ENCODE data around the gene PRKAG3. TPM values are rescaled to one million over a fixed set of nuclear protein-coding genes. Genes with fewer than 3 reads are reported as not detected.

Gene PRKAG3
- total RNA-seq (2014; rRNA removed; shearing (Covaris generic)) = not detected in 2 replicates

- DNase-seq (ENCODE audit: low read depth) = no peak
These were observed at the start of gene PRKAG3 for GRCh38 chr2:218831378-218831990. Gene PRKAG3, minus strand, starts transcription at chr2:218831803.

- no peak for DNase-seq (ENCODE audit: low read depth)
These were observed 49.4 kb upstream of the PRKAG3 start for GRCh38 chr2:218880859-218881594.

GRCh38 chr2:218880102-218880858, 48.7 kb upstream of the PRKAG3 start, which contains the start of gene WNT10A:
Gene WNT10A, plus strand, starts transcription at chr2:218880852. Its CDS starts 144 bp downstream, at chr2:218880996.
- no peak for DNase-seq (ENCODE audit: low read depth)

- no peak for DNase-seq (ENCODE audit: low read depth)
These were observed 48.1 kb upstream of the PRKAG3 start for GRCh38 chr2:218879776-218880101.

GRCh38 chr2:218878926-218879761, 47.5 kb upstream of the PRKAG3 start:
- DNase-seq (ENCODE audit: low read depth) = peak; percentile 44

- DNase-seq (ENCODE audit: low read depth) = no peak
These were observed 46.9 kb upstream of the PRKAG3 start for GRCh38 chr2:218878486-218878885.

GRCh38 chr2:218877891-218878290, 46.3 kb upstream of the PRKAG3 start:
- no peak for DNase-seq (ENCODE audit: low read depth)

GRCh38 chr2:218877331-218877730, 45.7 kb upstream of the PRKAG3 start:
- DNase-seq (ENCODE audit: low read depth) = peak; percentile 62

GRCh38 chr2:218876562-218877219, 45.1 kb upstream of the PRKAG3 start:
- peak; percentile 73 for DNase-seq (ENCODE audit: low read depth)

GRCh38 chr2:218875692-218876246, 44.2 kb upstream of the PRKAG3 start:
- no peak for DNase-seq (ENCODE audit: low read depth)

GRCh38 chr2:218873359-218874194, 42.0 kb upstream of the PRKAG3 start:
- no peak for DNase-seq (ENCODE audit: low read depth)

GRCh38 chr2:218872645-218873358, 41.2 kb upstream of the PRKAG3 start:
- no peak for DNase-seq (ENCODE audit: low read depth)

GRCh38 chr2:218871345-218872302, 40.0 kb upstream of the PRKAG3 start:
- DNase-seq (ENCODE audit: low read depth) = no peak

- no peak for DNase-seq (ENCODE audit: low read depth)
These were observed 39.4 kb upstream of the PRKAG3 start for GRCh38 chr2:218870984-218871344.

GRCh38 chr2:218869064-218869463, 37.5 kb upstream of the PRKAG3 start:
- no peak for DNase-seq (ENCODE audit: low read depth)

- no peak for DNase-seq (ENCODE audit: low read depth)
These were observed 36.3 kb upstream of the PRKAG3 start for GRCh38 chr2:218867900-218868299.

GRCh38 chr2:218865999-218866398, 34.4 kb upstream of the PRKAG3 start:
- DNase-seq (ENCODE audit: low read depth) = no peak

- DNase-seq (ENCODE audit: low read depth) = no peak
These were observed 33.8 kb upstream of the PRKAG3 start for GRCh38 chr2:218865396-218865795.
